GM12878 (cell line): ENCODE measurements around the gene LRRC7. TPM values are rescaled to one million over a fixed set of nuclear protein-coding genes. Genes with fewer than 3 reads are reported as not detected.

Experiments used
- ATAC-seq: fragments of 200-7000 bp; cut with Tn5 transposase; 3 replicates; pipeline ENCODE4 v1.9.1; 2020; ENCODE audit warnings: mild to moderate bottlenecking, moderate library complexity
- BruUV-seq: library from RNA; stranded (reverse); fragments of 400-500 nt; replicated peaks from 2 replicates; lab custom pipeline; 2021; lab: Mats Ljungman, UMichigan
- CTCF ChIA-PET: fragments of 300-600 bp; sonication (Branson Sonifier 250); formaldehyde crosslinking; extraction: SDS; loops from one replicate; lab custom pipeline; 2021; ENCODE audit warnings: inconsistent platforms; lab: Yijun Ruan, JAX
- POLR2A ChIA-PET: fragments of 350-600 bp; formaldehyde crosslinking; extraction: SDS; loops from one replicate; lab custom pipeline; 2021; ENCODE audit warnings: inconsistent platforms; lab: Charles Lee
- RAD21 ChIA-PET: fragments of 300-600 bp; sonication (Branson Sonifier 250); formaldehyde crosslinking; loops from one replicate; lab custom pipeline; 2023; ENCODE audit warnings: antibody characterized with exemption; ENCODE audit not compliant: unreplicated experiment; lab: Charles Lee
- SMC1A ChIA-PET: fragments of 300-600 bp; sonication (Branson Sonifier 250); formaldehyde crosslinking; loops from one replicate; lab custom pipeline; 2023; ENCODE audit not compliant: unreplicated experiment, uncharacterized antibody; lab: Charles Lee
- DNase-seq: peaks from one replicate; pipeline ENCODE4 v3.0.0-alpha.2; 2011; ENCODE audit warnings: low read depth, low spot score
- FAIRE-seq: peaks from 3 replicates; lab custom pipeline; 2011; peaks lifted over from hg19 to GRCh38; lab: Jason Lieb, UNC
- H2AFZ ChIP-seq: 2 replicates; pipeline ENCODE4 v1.6.0; 2011; ENCODE audit warnings: low read depth, low read length, control low read depth; ENCODE audit not compliant: control insufficient read depth
- H3K27ac ChIP-seq: 2 replicates; pipeline ENCODE4 v1.5.1; 2011; ENCODE audit warnings: control low read depth; ENCODE audit not compliant: control insufficient read depth, insufficient read depth
- H3K27me3 ChIP-seq, 2 experiments: replicated peaks in 1 of 2; 2 replicates each; pipeline versions ENCODE4 v1.6.0 to v1.6.1; 2011; ENCODE audit warnings: low read length in 1 of 2; ENCODE audit not compliant: control insufficient read depth in 2 of 2, insufficient read depth in 2 of 2
- H3K36me3 ChIP-seq, 2 experiments: 2 replicates each; pipeline ENCODE4 v1.5.1; 2011; ENCODE audit warnings: low read length in 1 of 2; ENCODE audit not compliant: control insufficient read depth in 2 of 2, insufficient read depth in 2 of 2
- H3K4me1 ChIP-seq: 2 replicates; pipeline ENCODE4 v1.6.1; 2011; ENCODE audit warnings: mild to moderate bottlenecking, low read length, moderate library complexity, mixed read lengths; ENCODE audit not compliant: control insufficient read depth, insufficient read depth
- H3K4me2 ChIP-seq: 2 replicates; pipeline ENCODE4 v1.6.0; 2011; ENCODE audit warnings: control low read depth; ENCODE audit not compliant: control insufficient read depth, insufficient read depth
- H3K4me3 ChIP-seq: fragments of 200-600 bp; sonication (generic); 2 replicates; pipeline ENCODE4 v1.5.1; 2016
- H3K79me2 ChIP-seq: 2 replicates; pipeline ENCODE4 v1.6.0; 2011; ENCODE audit warnings: low read length; ENCODE audit not compliant: control insufficient read depth, insufficient read depth
- H3K9ac ChIP-seq: 2 replicates; pipeline ENCODE4 v1.8.0; 2011; ENCODE audit warnings: low read length, control low read depth, mixed read lengths; ENCODE audit not compliant: control insufficient read depth, insufficient read depth
- H3K9me3 ChIP-seq: replicated peaks from 3 replicates; pipeline ENCODE4 v1.5.1; 2011; ENCODE audit warnings: mild to moderate bottlenecking, low read length; ENCODE audit not compliant: control insufficient read depth, insufficient read depth
- H4K20me1 ChIP-seq: 2 replicates; pipeline ENCODE4 v1.6.0; 2011; ENCODE audit not compliant: control insufficient read depth, insufficient read depth
- ASH2L ChIP-seq: fragments of 300-600, 200-600 bp; sonication (generic); IDR thresholded peaks from 2 replicates; pipeline ENCODE4 v1.6.1; 2017; ENCODE audit warnings: low read depth, mild to moderate bottlenecking, borderline replicate concordance
- BCL11A ChIP-seq: IDR thresholded peaks from 2 replicates; pipeline ENCODE4 v1.6.1; 2011; ENCODE audit warnings: low read depth, low read length
- CHD2 ChIP-seq: IDR thresholded peaks from 2 replicates; pipeline ENCODE4 v1.6.1; 2011; ENCODE audit warnings: low read depth, low read length, improper control_type of control experiment, borderline replicate concordance
- ESRRA ChIP-seq: IDR thresholded peaks from 2 replicates; pipeline ENCODE4 v1.6.1; 2012; ENCODE audit warnings: mild to moderate bottlenecking, low read length, improper control_type of control experiment
- SIN3A ChIP-seq: IDR thresholded peaks from 2 replicates; pipeline ENCODE4 v1.6.1; 2012; ENCODE audit warnings: low read depth, low read length, improper control_type of control experiment
- TARDBP ChIP-seq: IDR thresholded peaks from 2 replicates; pipeline ENCODE4 v1.6.1; 2016; ENCODE audit warnings: borderline replicate concordance
- WRNIP1 ChIP-seq: IDR thresholded peaks from 2 replicates; pipeline ENCODE4 v1.6.1; 2011; ENCODE audit warnings: low read depth, low read length, improper control_type of control experiment, borderline replicate concordance
- WGBS: methylation state at CpG from one replicate; pipeline ENCODE4 v1.1.6; 2016; ENCODE audit warnings: low lambda C conversion rate; ENCODE audit not compliant: insufficient replicate concordance, insufficient coverage; ENCODE audit errors: missing lambda C conversion rate; 5-methylcytosine and 5-hydroxymethylcytosine counted together
- in situ Hi-C: fragments of 300-500 bp; cut with MboI; formaldehyde crosslinking; loops from 9 replicates; pipeline ENCODE4 v1.14.3; 2018; ENCODE audit warnings: mixed read lengths
- intact Hi-C: fragments of 100-400 bp; cut with micrococcal nuclease; formaldehyde crosslinking; loops from one replicate; pipeline ENCODE4 v1.14.2; 2022; ENCODE audit not compliant: unreplicated experiment
- polyA plus RNA-seq, 11 experiments: library from polyadenylated mRNA; depleted of rRNA in 4 of 11; unstranded in 6 of 11; stranded (reverse) in 5 of 11; fragments of >200 nt; fragmentation: Nextera tagmentation in 4 of 11; fragmentation: Illumina TruSeq in 1 of 11; extraction: Ambion mirVana in 4 of 11; extraction: Trizol in 1 of 11; gene quantifications; 1 replicate in 1 of 11; 2 replicates in 10 of 11; pipeline versions ENCODE4 v1.2.1 to v1.2.3, GENCODE V29; 2011 to 2016; ENCODE audit warnings: inconsistent platforms in 2 of 11, missing spikeins in 2 of 11, low read depth in 1 of 11
- total RNA-seq, 4 experiments: library from RNA; depleted of rRNA in 3 of 4; stranded (reverse); fragments of >200 nt in 3 of 4; fragmentation: Illumina TruSeq in 1 of 4; extraction: Trizol in 1 of 4; gene quantifications; 2 replicates each; pipeline versions ENCODE4 v1.2.1 to v1.2.3, GENCODE V29; 2013 to 2021
- TF ChIP-seq, protein P1 (sequence below): IDR thresholded peaks from 2 replicates; pipeline ENCODE4 v1.6.1; 2012; ENCODE audit warnings: improper control_type of control experiment, low read depth, low read length; ENCODE audit not compliant: insufficient replicate concordance

The LRRC7 gene
- total and polyA plus RNA-seq, 10 of the 15 experiments (the other 5 are each of a cell fraction or from before 2014, with no cell fraction given), result 0.05 to 1.4 (median 0.24) TPM; not detected in 5

GRCh38 chr1:70003211-70003908 lies 435.6 kb downstream of the LRRC7 start:
- H3K4me1 ChIP-seq, result no peaks in the 10 kb centered on the region
- CTCF ChIA-PET, result interaction anchor here (0.6 kb wide), 1 partner anchor 913 kb away, joined by 6 read pairs; no protein-coding TSS in a partner anchor
- in situ Hi-C loops, result no loop called here
- no peak overlapping the region for H3K4me3 ChIP-seq
- no peak overlapping the region for H3K9ac ChIP-seq
- no TSS peak for BruUV-seq
- RAD21 ChIA-PET, result no interaction called here
- no peaks in the 10 kb centered on the region for H3K79me2 ChIP-seq
- H3K27ac ChIP-seq, result no peak overlapping the region
- 92% methylated on average over 1 of the region's 1 CpG for WGBS
- H3K9me3 ChIP-seq, result no peaks in the 10 kb centered on the region
- H3K4me2 ChIP-seq, result no peak overlapping the region
- no peaks in the 10 kb centered on the region for H3K36me3 ChIP-seq
- H4K20me1 ChIP-seq, result no peaks in the 10 kb centered on the region
- ATAC-seq (no peak), DNase-seq (no peak)
- POLR2A ChIA-PET, result no interaction called here
- H2AFZ ChIP-seq, result no peak overlapping the region
- TF ChIP-seq TARDBP (no peak), SIN3A (no peak), BCL11A (no peak), CHD2 (no peak), ASH2L (no peak), WRNIP1 (no peak), ESRRA (no peak)
- TF ChIP-seq, protein P1, sequence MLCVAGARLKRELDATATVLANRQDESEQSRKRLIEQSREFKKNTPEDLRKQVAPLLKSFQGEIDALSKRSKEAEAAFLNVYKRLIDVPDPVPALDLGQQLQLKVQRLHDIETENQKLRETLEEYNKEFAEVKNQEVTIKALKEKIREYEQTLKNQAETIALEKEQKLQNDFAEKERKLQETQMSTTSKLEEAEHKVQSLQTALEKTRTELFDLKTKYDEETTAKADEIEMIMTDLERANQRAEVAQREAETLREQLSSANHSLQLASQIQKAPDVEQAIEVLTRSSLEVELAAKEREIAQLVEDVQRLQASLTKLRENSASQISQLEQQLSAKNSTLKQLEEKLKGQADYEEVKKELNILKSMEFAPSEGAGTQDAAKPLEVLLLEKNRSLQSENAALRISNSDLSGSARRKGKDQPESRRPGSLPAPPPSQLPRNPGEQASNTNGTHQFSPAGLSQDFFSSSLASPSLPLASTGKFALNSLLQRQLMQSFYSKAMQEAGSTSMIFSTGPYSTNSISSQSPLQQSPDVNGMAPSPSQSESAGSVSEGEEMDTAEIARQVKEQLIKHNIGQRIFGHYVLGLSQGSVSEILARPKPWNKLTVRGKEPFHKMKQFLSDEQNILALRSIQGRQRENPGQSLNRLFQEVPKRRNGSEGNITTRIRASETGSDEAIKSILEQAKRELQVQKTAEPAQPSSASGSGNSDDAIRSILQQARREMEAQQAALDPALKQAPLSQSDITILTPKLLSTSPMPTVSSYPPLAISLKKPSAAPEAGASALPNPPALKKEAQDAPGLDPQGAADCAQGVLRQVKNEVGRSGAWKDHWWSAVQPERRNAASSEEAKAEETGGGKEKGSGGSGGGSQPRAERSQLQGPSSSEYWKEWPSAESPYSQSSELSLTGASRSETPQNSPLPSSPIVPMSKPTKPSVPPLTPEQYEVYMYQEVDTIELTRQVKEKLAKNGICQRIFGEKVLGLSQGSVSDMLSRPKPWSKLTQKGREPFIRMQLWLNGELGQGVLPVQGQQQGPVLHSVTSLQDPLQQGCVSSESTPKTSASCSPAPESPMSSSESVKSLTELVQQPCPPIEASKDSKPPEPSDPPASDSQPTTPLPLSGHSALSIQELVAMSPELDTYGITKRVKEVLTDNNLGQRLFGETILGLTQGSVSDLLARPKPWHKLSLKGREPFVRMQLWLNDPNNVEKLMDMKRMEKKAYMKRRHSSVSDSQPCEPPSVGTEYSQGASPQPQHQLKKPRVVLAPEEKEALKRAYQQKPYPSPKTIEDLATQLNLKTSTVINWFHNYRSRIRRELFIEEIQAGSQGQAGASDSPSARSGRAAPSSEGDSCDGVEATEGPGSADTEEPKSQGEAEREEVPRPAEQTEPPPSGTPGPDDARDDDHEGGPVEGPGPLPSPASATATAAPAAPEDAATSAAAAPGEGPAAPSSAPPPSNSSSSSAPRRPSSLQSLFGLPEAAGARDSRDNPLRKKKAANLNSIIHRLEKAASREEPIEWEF, result no peak
- TF ChIP-seq, all 136 proteins: peak for 0
- intact Hi-C loops, result no loop called here
- H3K27me3 ChIP-seq, result no peaks in the 10 kb centered on the region
- SMC1A ChIA-PET, result interaction anchor here (0.6 kb wide), 1 partner anchor 74 kb away, joined by 4 read pairs; no protein-coding TSS in a partner anchor
- no peak for FAIRE-seq
